Osteocyte (in vitro differentiated cells): ENCODE results near the gene HOTAIR. TPM values are rescaled to one million over a fixed set of nuclear protein-coding genes. Genes with fewer than 3 reads are reported as not detected.

Experiments used
- DNase-seq: peaks from one replicate; pipeline ENCODE4 v3.0.0; 2021; ENCODE audit warnings: mixed read lengths; ENCODE audit not compliant: unreplicated experiment; ENCODE audit errors: extremely low spot score
- H3K27ac Mint-ChIP-seq: one replicate; pipeline ENCODE4 v1.8.0; 2021; ENCODE audit warnings: mild to moderate bottlenecking, mixed read lengths; ENCODE audit not compliant: unreplicated experiment
- H3K27me3 Mint-ChIP-seq: one replicate; pipeline ENCODE4 v1.8.0; 2021; ENCODE audit warnings: mixed read lengths; ENCODE audit not compliant: unreplicated experiment
- H3K36me3 Mint-ChIP-seq: one replicate; pipeline ENCODE4 v1.8.0; 2021; ENCODE audit warnings: mixed read lengths; ENCODE audit not compliant: unreplicated experiment
- H3K4me1 Mint-ChIP-seq: one replicate; pipeline ENCODE4 v1.8.0; 2021; ENCODE audit warnings: mixed read lengths; ENCODE audit not compliant: unreplicated experiment
- H3K4me3 Mint-ChIP-seq: one replicate; pipeline ENCODE4 v1.8.0; 2021; ENCODE audit warnings: mild to moderate bottlenecking, moderate library complexity, mixed read lengths; ENCODE audit not compliant: unreplicated experiment
- H3K9me3 Mint-ChIP-seq: one replicate; pipeline ENCODE4 v1.8.0; 2021; ENCODE audit warnings: mixed read lengths; ENCODE audit not compliant: unreplicated experiment
- total RNA-seq: library from RNA; stranded (reverse); gene quantifications from 2 replicates; pipeline ENCODE4 v1.2.1, GENCODE V29; 2021
- TF ChIP-seq, protein P1 (sequence below): fragments of 200-600 bp; sonication (generic); IDR thresholded peaks from 2 replicates; pipeline ENCODE4 v1.5.0; 2021; ENCODE audit warnings: antibody characterized with exemption, mild to moderate bottlenecking, moderate library complexity

HOTAIR gene
- total RNA-seq, 1 donor from 2014 or later: not detected

DNA sequence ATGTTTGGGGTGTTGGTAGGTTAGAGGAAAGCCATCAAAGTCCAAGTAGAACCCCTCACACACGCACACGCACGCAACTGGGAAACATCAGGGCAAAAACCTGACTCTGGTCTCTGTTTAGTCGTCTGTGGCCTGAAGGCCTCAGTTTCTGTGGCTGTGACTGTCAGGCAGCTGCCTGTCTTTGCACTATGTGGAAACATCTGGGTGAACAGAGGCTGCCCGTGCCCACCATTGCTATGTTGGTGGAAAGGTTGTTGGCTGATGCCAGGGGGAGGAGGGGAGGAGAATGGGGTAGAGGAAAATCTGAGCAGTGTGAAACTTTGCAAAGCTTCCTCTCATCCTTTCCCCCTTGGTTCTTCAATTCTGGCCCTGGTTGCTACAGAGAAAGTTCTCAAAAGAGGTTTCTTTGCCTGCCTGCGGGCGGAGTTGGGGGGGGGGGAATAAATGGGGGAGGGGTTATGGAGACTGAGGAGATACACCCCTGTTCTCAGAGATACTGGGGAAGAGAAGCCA is 17.7 kb upstream of the HOTAIR start:
- Mint-ChIP-seq H3K27ac (no peak overlapping the region), H3K4me3 (no peak overlapping the region), H3K27me3 (peaks cover 99% of the 10 kb centered on the region), H3K36me3 (peaks cover 2% of the 10 kb centered on the region), H3K4me1 (peaks cover 26% of the 10 kb centered on the region), H3K9me3 (no peaks in the 10 kb centered on the region)
- TF ChIP-seq, protein P1, sequence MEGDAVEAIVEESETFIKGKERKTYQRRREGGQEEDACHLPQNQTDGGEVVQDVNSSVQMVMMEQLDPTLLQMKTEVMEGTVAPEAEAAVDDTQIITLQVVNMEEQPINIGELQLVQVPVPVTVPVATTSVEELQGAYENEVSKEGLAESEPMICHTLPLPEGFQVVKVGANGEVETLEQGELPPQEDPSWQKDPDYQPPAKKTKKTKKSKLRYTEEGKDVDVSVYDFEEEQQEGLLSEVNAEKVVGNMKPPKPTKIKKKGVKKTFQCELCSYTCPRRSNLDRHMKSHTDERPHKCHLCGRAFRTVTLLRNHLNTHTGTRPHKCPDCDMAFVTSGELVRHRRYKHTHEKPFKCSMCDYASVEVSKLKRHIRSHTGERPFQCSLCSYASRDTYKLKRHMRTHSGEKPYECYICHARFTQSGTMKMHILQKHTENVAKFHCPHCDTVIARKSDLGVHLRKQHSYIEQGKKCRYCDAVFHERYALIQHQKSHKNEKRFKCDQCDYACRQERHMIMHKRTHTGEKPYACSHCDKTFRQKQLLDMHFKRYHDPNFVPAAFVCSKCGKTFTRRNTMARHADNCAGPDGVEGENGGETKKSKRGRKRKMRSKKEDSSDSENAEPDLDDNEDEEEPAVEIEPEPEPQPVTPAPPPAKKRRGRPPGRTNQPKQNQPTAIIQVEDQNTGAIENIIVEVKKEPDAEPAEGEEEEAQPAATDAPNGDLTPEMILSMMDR: no peak
- no peak for DNase-seq

DNA sequence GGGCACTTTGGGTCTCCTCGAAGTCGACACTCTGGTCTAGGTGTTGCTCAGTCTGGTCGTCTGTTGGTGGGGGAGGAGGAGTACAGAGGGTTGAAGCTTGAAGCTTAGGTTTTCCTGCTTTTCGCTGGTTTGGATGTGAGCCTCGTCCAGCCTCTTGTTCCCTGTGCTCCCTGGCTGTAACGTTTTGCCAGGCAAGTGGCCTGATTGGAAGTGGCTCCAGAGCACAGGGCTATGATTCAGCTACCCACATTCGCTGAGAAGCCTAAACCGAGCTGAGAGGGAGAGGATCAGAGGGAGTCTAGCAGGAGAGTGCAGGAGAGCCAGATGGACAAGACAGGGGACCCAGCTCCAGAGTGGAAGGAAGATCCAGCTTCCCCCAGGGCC is 16.3 kb upstream of the HOTAIR start:
- H3K4me1 Mint-ChIP-seq: peaks cover 29% of the 10 kb centered on the region
- peaks cover 2% of the 10 kb centered on the region for H3K36me3 Mint-ChIP-seq
- H3K27me3 Mint-ChIP-seq: peaks cover 99% of the 10 kb centered on the region
- H3K9me3 Mint-ChIP-seq: no peaks in the 10 kb centered on the region
- TF ChIP-seq, protein P1: no peak
- H3K4me3 Mint-ChIP-seq: no peak overlapping the region
- DNase-seq: no peak
- no peak overlapping the region for H3K27ac Mint-ChIP-seq

GRCh38 chr12:53990311-53991076 is 15.7 kb upstream of the HOTAIR start:
- Mint-ChIP-seq H3K36me3 (peaks cover 2% of the 10 kb centered on the region), H3K27me3 (peaks cover 97% of the 10 kb centered on the region), H3K4me3 (no peak overlapping the region), H3K4me1 (peaks cover 27% of the 10 kb centered on the region), H3K9me3 (no peaks in the 10 kb centered on the region), H3K27ac (no peak overlapping the region)
- no peak for DNase-seq
- TF ChIP-seq, protein P1: no peak

GRCh38 chr12:53989227-53990113 is 14.7 kb upstream of the HOTAIR start:
- TF ChIP-seq, protein P1: peak; percentile 47
- Mint-ChIP-seq H3K27me3 (peaks cover 97% of the 10 kb centered on the region), H3K4me3 (no peak overlapping the region), H3K36me3 (peaks cover 2% of the 10 kb centered on the region), H3K4me1 (peaks cover 23% of the 10 kb centered on the region), H3K27ac (no peak overlapping the region), H3K9me3 (no peaks in the 10 kb centered on the region)
- no peak for DNase-seq
